ENCODE measurements around the gene CMTM8.

CMTM8 gene

DNA sequence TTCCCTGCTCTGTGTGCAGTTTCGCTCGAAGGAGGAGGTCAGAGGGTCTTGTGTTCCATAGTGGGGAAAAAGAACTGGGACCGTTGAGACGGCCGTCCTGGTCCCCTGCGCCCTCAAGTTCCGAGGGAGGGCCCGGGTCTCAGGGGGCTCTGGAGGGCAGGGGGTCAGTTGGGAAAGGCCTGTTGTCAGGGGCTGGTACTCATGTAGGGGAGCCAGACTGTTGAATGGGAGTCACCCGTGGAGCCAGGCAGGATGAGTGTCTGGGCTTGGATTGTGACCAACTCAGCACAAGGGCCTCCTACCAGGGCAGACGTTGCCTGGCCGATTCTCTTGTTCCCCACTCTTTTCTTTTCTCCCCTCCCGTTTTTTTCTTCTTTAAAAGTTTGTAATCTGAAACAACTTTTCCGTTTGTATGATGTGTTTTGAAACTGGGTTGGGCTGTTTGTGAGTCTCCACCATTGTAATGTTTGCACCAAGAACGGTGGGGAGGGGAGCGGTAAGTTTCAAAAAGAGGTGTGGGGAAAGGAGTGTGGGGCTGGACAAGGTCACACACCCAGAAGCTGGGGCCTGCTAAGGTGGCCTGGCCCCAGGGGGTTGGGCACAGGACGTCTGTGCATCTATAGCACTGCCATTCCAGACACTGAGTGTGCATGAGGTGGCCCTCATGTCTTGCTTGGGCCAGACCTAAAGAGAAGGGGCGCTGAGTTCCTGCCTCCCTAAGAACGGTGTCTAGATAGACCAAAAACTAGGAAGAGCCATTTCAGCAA, 154.2 kb downstream of the CMTM8 start:
- Histone ChIP-seq H3K4me1 (ENCODE audit: insufficient read depth, poor library complexity, severe bottlenecking) (no peaks in the 10 kb centered on the region), H3K27me3 (ENCODE audit: insufficient read depth, poor library complexity, severe bottlenecking) (no peaks in the 10 kb centered on the region), H3K4me3 (ENCODE audit: severe bottlenecking) (peak overlapping the region; percentile 70), H3K27ac (ENCODE audit: poor library complexity, severe bottlenecking) (peak overlapping the region; percentile 31), H3K9me3 (ENCODE audit: severe bottlenecking) (no peaks in the 10 kb centered on the region), H3K36me3 (ENCODE audit: low read depth) (no peaks in the 10 kb centered on the region)
- ATAC-seq (ENCODE audit: low read depth) (peak; percentile 40; the same call in 2 of the 3 replicates), DNase-seq (ENCODE audit: low spot score) (no peak)
- TF ChIP-seq, protein P1, sequence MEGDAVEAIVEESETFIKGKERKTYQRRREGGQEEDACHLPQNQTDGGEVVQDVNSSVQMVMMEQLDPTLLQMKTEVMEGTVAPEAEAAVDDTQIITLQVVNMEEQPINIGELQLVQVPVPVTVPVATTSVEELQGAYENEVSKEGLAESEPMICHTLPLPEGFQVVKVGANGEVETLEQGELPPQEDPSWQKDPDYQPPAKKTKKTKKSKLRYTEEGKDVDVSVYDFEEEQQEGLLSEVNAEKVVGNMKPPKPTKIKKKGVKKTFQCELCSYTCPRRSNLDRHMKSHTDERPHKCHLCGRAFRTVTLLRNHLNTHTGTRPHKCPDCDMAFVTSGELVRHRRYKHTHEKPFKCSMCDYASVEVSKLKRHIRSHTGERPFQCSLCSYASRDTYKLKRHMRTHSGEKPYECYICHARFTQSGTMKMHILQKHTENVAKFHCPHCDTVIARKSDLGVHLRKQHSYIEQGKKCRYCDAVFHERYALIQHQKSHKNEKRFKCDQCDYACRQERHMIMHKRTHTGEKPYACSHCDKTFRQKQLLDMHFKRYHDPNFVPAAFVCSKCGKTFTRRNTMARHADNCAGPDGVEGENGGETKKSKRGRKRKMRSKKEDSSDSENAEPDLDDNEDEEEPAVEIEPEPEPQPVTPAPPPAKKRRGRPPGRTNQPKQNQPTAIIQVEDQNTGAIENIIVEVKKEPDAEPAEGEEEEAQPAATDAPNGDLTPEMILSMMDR (IDR thresholded peaks at IDR 0.05; ENCODE audit: poor library complexity, severe bottlenecking) = no peak

DNA sequence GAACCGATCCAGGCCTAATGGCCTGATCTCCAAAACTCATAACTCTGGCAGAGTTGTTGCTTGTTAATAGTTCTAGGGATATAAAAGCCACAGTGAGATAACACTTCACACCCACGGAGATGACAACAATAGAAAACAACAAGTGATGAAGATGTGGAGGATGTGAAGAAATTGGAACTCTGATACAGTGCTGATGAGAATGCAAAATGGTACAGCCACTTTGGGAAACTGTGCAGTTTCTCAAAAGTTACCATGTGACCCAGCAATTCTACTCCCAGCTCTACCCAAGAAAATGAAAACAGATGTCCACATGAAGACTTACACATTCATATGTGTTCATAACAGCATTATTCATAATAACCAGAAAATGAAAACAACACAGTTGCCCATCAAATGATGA, 157.0 kb downstream of the CMTM8 start:
- no peak for ATAC-seq (ENCODE audit: low read depth)
- Histone ChIP-seq H3K4me1 (ENCODE audit: insufficient read depth, poor library complexity, severe bottlenecking) (no peaks in the 10 kb centered on the region), H3K36me3 (ENCODE audit: low read depth) (no peaks in the 10 kb centered on the region), H3K27me3 (ENCODE audit: insufficient read depth, poor library complexity, severe bottlenecking) (no peaks in the 10 kb centered on the region), H3K4me3 (ENCODE audit: severe bottlenecking) (no peak overlapping the region), H3K27ac (ENCODE audit: poor library complexity, severe bottlenecking) (no peak overlapping the region), H3K9me3 (ENCODE audit: severe bottlenecking) (no peaks in the 10 kb centered on the region)
- DNase-seq (ENCODE audit: low spot score) = no peak
- TF ChIP-seq, protein P1 (IDR thresholded peaks at IDR 0.05; ENCODE audit: poor library complexity, severe bottlenecking) = no peak

DNA sequence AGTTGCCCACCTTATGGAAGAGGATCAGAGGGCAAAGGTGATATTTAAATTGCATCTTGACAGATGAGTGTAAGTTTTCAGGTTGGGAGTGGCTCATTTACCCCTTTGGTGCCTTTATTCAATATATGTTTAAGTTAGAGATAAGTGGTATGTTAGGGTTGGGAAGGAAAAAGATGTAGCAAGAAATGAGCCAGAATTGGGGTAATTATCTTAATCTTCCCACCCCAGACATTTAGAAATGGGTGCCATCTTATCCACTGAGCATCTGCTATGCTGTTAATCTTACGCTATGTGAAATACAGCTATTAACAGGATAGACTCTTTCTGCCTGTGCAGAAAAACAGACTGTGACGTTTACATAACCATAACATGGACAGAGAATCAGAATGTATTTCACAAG, 159.5 kb downstream of the CMTM8 start:
- H3K27ac ChIP-seq (ENCODE audit: poor library complexity, severe bottlenecking) = no peak overlapping the region

DNA sequence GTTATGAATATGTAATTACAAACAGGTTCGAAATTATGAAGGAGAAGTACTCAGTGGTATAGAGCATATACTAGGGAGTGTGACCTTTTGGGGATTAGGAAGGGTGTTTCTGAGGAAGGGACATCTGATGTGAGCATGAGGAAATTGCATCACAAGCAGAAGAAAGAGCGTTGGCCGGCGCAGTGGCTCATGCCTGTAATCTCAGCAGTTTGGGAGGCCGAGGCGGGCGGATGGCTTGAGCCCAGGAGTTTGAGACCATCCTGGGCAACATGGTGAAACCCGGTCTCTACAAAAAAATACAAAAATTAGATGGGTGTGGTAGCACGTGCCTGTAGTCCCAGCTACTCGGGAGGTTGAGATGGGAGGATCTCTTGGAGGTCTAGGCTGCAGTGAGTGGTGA, 160.1 kb downstream of the CMTM8 start:
- Histone ChIP-seq H3K36me3 (ENCODE audit: low read depth) (no peaks in the 10 kb centered on the region), H3K27me3 (ENCODE audit: insufficient read depth, poor library complexity, severe bottlenecking) (no peaks in the 10 kb centered on the region), H3K27ac (ENCODE audit: poor library complexity, severe bottlenecking) (no peak overlapping the region), H3K4me3 (ENCODE audit: severe bottlenecking) (no peak overlapping the region), H3K4me1 (ENCODE audit: insufficient read depth, poor library complexity, severe bottlenecking) (peaks cover 3% of the 10 kb centered on the region), H3K9me3 (ENCODE audit: severe bottlenecking) (no peaks in the 10 kb centered on the region)
- ATAC-seq (ENCODE audit: low read depth) (no peak), DNase-seq (ENCODE audit: low spot score) (no peak)
- TF ChIP-seq, protein P1 (IDR thresholded peaks at IDR 0.05; ENCODE audit: poor library complexity, severe bottlenecking) = no peak

More for the DNA sequence above, 159.5 kb downstream of the CMTM8 start:
- H3K9me3 ChIP-seq (ENCODE audit: severe bottlenecking) = no peaks in the 10 kb centered on the region
- H3K36me3 ChIP-seq (ENCODE audit: low read depth) = no peaks in the 10 kb centered on the region
- H3K4me3 ChIP-seq (ENCODE audit: severe bottlenecking) = no peak overlapping the region
- DNase-seq (ENCODE audit: low spot score) (no peak), ATAC-seq (ENCODE audit: low read depth) (no peak)
- TF ChIP-seq, protein P1 (IDR thresholded peaks at IDR 0.05; ENCODE audit: poor library complexity, severe bottlenecking) = no peak
- no peaks in the 10 kb centered on the region for H3K4me1 ChIP-seq (ENCODE audit: insufficient read depth, poor library complexity, severe bottlenecking)
- no peaks in the 10 kb centered on the region for H3K27me3 ChIP-seq (ENCODE audit: insufficient read depth, poor library complexity, severe bottlenecking)

DNA sequence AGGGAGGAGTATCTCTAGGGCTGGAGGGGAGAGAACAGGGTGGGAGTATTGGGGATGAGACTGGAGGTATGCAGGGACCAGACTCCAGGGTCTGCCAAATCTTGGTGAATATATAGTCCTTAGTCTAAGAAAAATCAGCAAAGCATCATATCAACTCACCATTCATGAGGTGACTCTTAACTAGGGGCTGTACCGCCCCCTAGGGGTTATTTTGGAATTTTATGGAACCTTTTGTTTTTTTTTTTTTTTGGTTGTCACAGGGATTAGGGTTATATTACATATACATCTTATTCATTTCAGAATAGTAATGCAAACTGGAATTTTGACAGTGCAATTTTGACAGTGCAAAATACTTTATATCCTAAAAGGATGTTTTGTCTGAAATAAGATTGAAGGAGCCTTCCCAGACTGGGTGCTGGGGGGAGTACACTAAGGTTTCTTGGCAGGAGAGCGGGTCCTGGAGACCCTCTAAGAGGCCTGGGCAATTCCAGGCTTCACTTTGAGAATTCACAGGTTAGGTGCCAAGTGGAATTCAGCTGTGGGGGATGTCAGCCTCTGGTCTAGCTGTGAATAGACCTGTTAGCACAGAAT, 160.6 kb downstream of the CMTM8 start:
- no peak for DNase-seq (ENCODE audit: low spot score)
- peaks cover 4% of the 10 kb centered on the region for H3K4me1 ChIP-seq (ENCODE audit: insufficient read depth, poor library complexity, severe bottlenecking)
- no peaks in the 10 kb centered on the region for H3K9me3 ChIP-seq (ENCODE audit: severe bottlenecking)
- H3K4me3 ChIP-seq (ENCODE audit: severe bottlenecking) = no peak overlapping the region
- TF ChIP-seq, protein P1 (IDR thresholded peaks at IDR 0.05; ENCODE audit: poor library complexity, severe bottlenecking) = peak; percentile 57
- no peaks in the 10 kb centered on the region for H3K27me3 ChIP-seq (ENCODE audit: insufficient read depth, poor library complexity, severe bottlenecking)
- H3K27ac ChIP-seq (ENCODE audit: poor library complexity, severe bottlenecking) = no peak overlapping the region
- no peaks in the 10 kb centered on the region for H3K36me3 ChIP-seq (ENCODE audit: low read depth)
- ATAC-seq (ENCODE audit: low read depth) = no peak

Data from RWPE2 (cell line).